ENCODE measurements around the gene S1PR4. TPM values are rescaled to one million over a fixed set of nuclear protein-coding genes. Genes with fewer than 3 reads are reported as not detected.
A peak's percentile ranks its signal among the peaks of the same experiment; 100 is the strongest.

Gene S1PR4
- total RNA-seq, 1 donor from 2014 or later, result not detected

- H3K36me3 Mint-ChIP-seq (ENCODE audit: low read depth), result no peaks in the 10 kb centered on the region
- H3K4me3 Mint-ChIP-seq, result no peak overlapping the region
- peaks cover 4% of the 10 kb centered on the region for H3K4me1 Mint-ChIP-seq
- H3K9me3 Mint-ChIP-seq, result peaks cover 2% of the 10 kb centered on the region
- TF ChIP-seq CTCF (conservative IDR thresholded peaks at IDR 0.05), result no peak
- H3K27ac Mint-ChIP-seq (ENCODE audit: unreplicated experiment), result no peak overlapping the region
- no peak for DNase-seq (ENCODE audit: low read depth, low spot score)
- peaks cover 33% of the 10 kb centered on the region for H3K27me3 Mint-ChIP-seq (ENCODE audit: low read depth)
These were observed 18.4 kb upstream of the S1PR4 start for GRCh38 chr19:3160219-3160618.

- peaks cover 4% of the 10 kb centered on the region for H3K4me1 Mint-ChIP-seq
- peaks cover 37% of the 10 kb centered on the region for H3K27me3 Mint-ChIP-seq (ENCODE audit: low read depth)
- TF ChIP-seq CTCF (conservative IDR thresholded peaks at IDR 0.05), result no peak
- no peak overlapping the region for H3K27ac Mint-ChIP-seq (ENCODE audit: unreplicated experiment)
- DNase-seq (ENCODE audit: low read depth, low spot score), result no peak
- H3K4me3 Mint-ChIP-seq, result no peak overlapping the region
- H3K36me3 Mint-ChIP-seq (ENCODE audit: low read depth), result no peaks in the 10 kb centered on the region
- H3K9me3 Mint-ChIP-seq, result no peaks in the 10 kb centered on the region
These were observed 17.1 kb upstream of the S1PR4 start for GRCh38 chr19:3161453-3161852.

GRCh38 chr19:3162418-3163229 is 15.9 kb upstream of the S1PR4 start:
- DNase-seq (ENCODE audit: low read depth, low spot score), result no peak
- no peaks in the 10 kb centered on the region for H3K9me3 Mint-ChIP-seq
- H3K4me1 Mint-ChIP-seq, result peaks cover 4% of the 10 kb centered on the region
- no peak for TF ChIP-seq CTCF (conservative IDR thresholded peaks at IDR 0.05)
- no peak overlapping the region for H3K4me3 Mint-ChIP-seq
- H3K27ac Mint-ChIP-seq (ENCODE audit: unreplicated experiment), result no peak overlapping the region
- peaks cover 32% of the 10 kb centered on the region for H3K27me3 Mint-ChIP-seq (ENCODE audit: low read depth)
- H3K36me3 Mint-ChIP-seq (ENCODE audit: low read depth), result no peaks in the 10 kb centered on the region

- H3K4me1 Mint-ChIP-seq, result peaks cover 4% of the 10 kb centered on the region
- H3K9me3 Mint-ChIP-seq, result no peaks in the 10 kb centered on the region
- TF ChIP-seq CTCF (conservative IDR thresholded peaks at IDR 0.05), result peak; percentile 91
- peak; percentile 62 for DNase-seq (ENCODE audit: low read depth, low spot score)
- no peaks in the 10 kb centered on the region for H3K36me3 Mint-ChIP-seq (ENCODE audit: low read depth)
- H3K4me3 Mint-ChIP-seq, result no peak overlapping the region
- peaks cover 34% of the 10 kb centered on the region for H3K27me3 Mint-ChIP-seq (ENCODE audit: low read depth)
- no peak overlapping the region for H3K27ac Mint-ChIP-seq (ENCODE audit: unreplicated experiment)
These were observed 15.2 kb upstream of the S1PR4 start for GRCh38 chr19:3163230-3163886.

GRCh38 chr19:3163943-3164342 is 14.6 kb upstream of the S1PR4 start:
- H3K4me1 Mint-ChIP-seq, result peaks cover 4% of the 10 kb centered on the region
- H3K9me3 Mint-ChIP-seq, result no peaks in the 10 kb centered on the region
- no peak for DNase-seq (ENCODE audit: low read depth, low spot score)
- H3K27me3 Mint-ChIP-seq (ENCODE audit: low read depth), result peaks cover 31% of the 10 kb centered on the region
- no peaks in the 10 kb centered on the region for H3K36me3 Mint-ChIP-seq (ENCODE audit: low read depth)
- H3K27ac Mint-ChIP-seq (ENCODE audit: unreplicated experiment), result no peak overlapping the region
- no peak for TF ChIP-seq CTCF (conservative IDR thresholded peaks at IDR 0.05)
- no peak overlapping the region for H3K4me3 Mint-ChIP-seq

Data from neural crest cell (in vitro differentiated cells).